Suprapubic skin (tissue), 4 donors: Measurements from ENCODE around the gene AMPD2. TPM values are rescaled to one million over a fixed set of nuclear protein-coding genes. Genes with fewer than 3 reads are reported as not detected.
A peak's percentile ranks its signal among the peaks of the same experiment; 100 is the strongest.

ENCODE experiments used
- DNase-seq, 2 donors: peaks; one replicate each; pipeline ENCODE4 v3.0.0-alpha.2; 2019; ENCODE audit warnings: low spot score in 2 of 2
- H3K27ac ChIP-seq: fragments of 200-600 bp; sonication (generic); one replicate; pipeline ENCODE4 v1.5.1; 2019
- H3K27me3 ChIP-seq: fragments of 200-600 bp; sonication (generic); one replicate; pipeline ENCODE4 v1.5.1; 2019
- H3K36me3 ChIP-seq: fragments of 200-600 bp; sonication (generic); one replicate; pipeline ENCODE4 v1.5.1; 2019
- H3K4me1 ChIP-seq: fragments of 200-600 bp; sonication (generic); one replicate; pipeline ENCODE4 v1.5.1; 2019
- H3K4me3 ChIP-seq: fragments of 200-600 bp; sonication (generic); one replicate; pipeline ENCODE4 v1.5.1; 2019; ENCODE audit warnings: mild to moderate bottlenecking
- H3K9me3 ChIP-seq: fragments of 200-600 bp; sonication (generic); one replicate; pipeline ENCODE4 v1.5.1; 2019
- CTCF ChIP-seq, 2 donors: fragments of 200-600 bp in 1 of 2; fragments of 450-650 bp in 1 of 2; sonication (generic) in 1 of 2; IDR thresholded peaks; one replicate each; pipeline ENCODE4 v1.5.1; 2016 to 2019; ENCODE audit warnings: antibody characterized with exemption in 2 of 2, mild to moderate bottlenecking in 1 of 2, moderate library complexity in 1 of 2
- EP300 ChIP-seq: sonication (generic); formaldehyde crosslinking; IDR thresholded peaks from one replicate; pipeline ENCODE4 v1.6.1; 2017; ENCODE audit warnings: antibody characterized with exemption
- POLR2A ChIP-seq, 2 donors: fragments of 450-650 bp; IDR thresholded peaks; one replicate each; pipeline ENCODE4 v1.6.1; 2017; ENCODE audit warnings: antibody characterized with exemption in 2 of 2, mild to moderate bottlenecking in 2 of 2, moderate library complexity in 2 of 2
- POLR2AphosphoS5 ChIP-seq, 3 donors: sonication (generic); formaldehyde crosslinking; IDR thresholded peaks; one replicate each; pipeline ENCODE4 v1.6.1; 2017; ENCODE audit warnings: antibody characterized with exemption in 3 of 3
- WGBS: methylation state at CpG from one replicate; pipeline ENCODE4 v1.1.5; 2018; 5-methylcytosine and 5-hydroxymethylcytosine counted together
- total RNA-seq, 4 donors: library from RNA; depleted of rRNA; stranded (reverse); fragments of >200 nt; gene quantifications; one replicate each; pipeline ENCODE4 v1.1.0, GENCODE V29; 2016

AMPD2 gene
- total RNA-seq, 4 donors from 2014 or later, result 48.4 to 69.1 (median 58.1) TPM

GRCh38 chr1:109615879-109616278 is 3.8 kb upstream of the AMPD2 start:
- 67% methylated on average over 3 of the region's 3 CpGs for WGBS
- no peak for DNase-seq
- H3K4me3 ChIP-seq, result no peak overlapping the region
- no peaks in the 10 kb centered on the region for H3K27me3 ChIP-seq
- no peak for TF ChIP-seq POLR2A (IDR thresholded peaks at IDR 0.05)
- no peak for TF ChIP-seq CTCF (IDR thresholded peaks at IDR 0.05)
- TF ChIP-seq POLR2AphosphoS5 (IDR thresholded peaks at IDR 0.05), result no peak
- TF ChIP-seq EP300, result no peak
- H3K36me3 ChIP-seq, result no peaks in the 10 kb centered on the region
- H3K4me1 ChIP-seq, result peaks cover 17% of the 10 kb centered on the region
- H3K27ac ChIP-seq, result no peak overlapping the region
- no peaks in the 10 kb centered on the region for H3K9me3 ChIP-seq

GRCh38 chr1:109616391-109616790 is 3.2 kb upstream of the AMPD2 start:
- no peak for DNase-seq
- TF ChIP-seq POLR2AphosphoS5 (IDR thresholded peaks at IDR 0.05) (no peak), EP300 (no peak), CTCF (IDR thresholded peaks at IDR 0.05) (no peak), POLR2A (IDR thresholded peaks at IDR 0.05) (no peak)
- H3K9me3 ChIP-seq, result no peaks in the 10 kb centered on the region
- H3K4me1 ChIP-seq, result peaks cover 22% of the 10 kb centered on the region
- no peaks in the 10 kb centered on the region for H3K27me3 ChIP-seq
- H3K27ac ChIP-seq, result no peak overlapping the region
- no peaks in the 10 kb centered on the region for H3K36me3 ChIP-seq
- no peak overlapping the region for H3K4me3 ChIP-seq
- WGBS, result 73% methylated on average over 3 of the region's 3 CpGs

GRCh38 chr1:109617291-109617801 is 2.3 kb upstream of the AMPD2 start:
- H3K27ac ChIP-seq, result peak overlapping the region; percentile 1
- DNase-seq, result no peak
- 41% methylated on average over 3 of the region's 3 CpGs for WGBS

GRCh38 chr1:109618661-109619575 is 719 bp upstream of the AMPD2 start:
- Histone ChIP-seq H3K27me3 (no peaks in the 10 kb centered on the region), H3K4me1 (peaks cover 47% of the 10 kb centered on the region), H3K9me3 (no peaks in the 10 kb centered on the region), H3K27ac (peak overlapping the region; percentile 84), H3K36me3 (no peaks in the 10 kb centered on the region), H3K4me3 (peak overlapping the region; percentile 76)
- 42% methylated on average over 9 of the region's 9 CpGs for WGBS
- no peak for DNase-seq
- TF ChIP-seq POLR2A (IDR thresholded peaks at IDR 0.05) (no peak), POLR2AphosphoS5 (IDR thresholded peaks at IDR 0.05) (no peak), CTCF (IDR thresholded peaks at IDR 0.05) (no peak), EP300 (no peak)

More at GRCh38 chr1:109617291-109617801, 2.3 kb upstream of the AMPD2 start:
- TF ChIP-seq CTCF (IDR thresholded peaks at IDR 0.05) (no peak), POLR2AphosphoS5 (IDR thresholded peaks at IDR 0.05) (no peak), POLR2A (IDR thresholded peaks at IDR 0.05) (no peak), EP300 (no peak)
- H3K4me1 ChIP-seq, result peaks cover 32% of the 10 kb centered on the region
- H3K9me3 ChIP-seq, result no peaks in the 10 kb centered on the region
- H3K4me3 ChIP-seq, result no peak overlapping the region
- no peaks in the 10 kb centered on the region for H3K36me3 ChIP-seq
- no peaks in the 10 kb centered on the region for H3K27me3 ChIP-seq

GRCh38 chr1:109620401-109620791 is 759 bp downstream of the AMPD2 start:
- TF ChIP-seq POLR2AphosphoS5 (IDR thresholded peaks at IDR 0.05), result no peak
- no peak for TF ChIP-seq POLR2A (IDR thresholded peaks at IDR 0.05)
- TF ChIP-seq CTCF (IDR thresholded peaks at IDR 0.05), result no peak
- TF ChIP-seq EP300, result no peak
- Histone ChIP-seq H3K9me3 (no peaks in the 10 kb centered on the region), H3K4me3 (peak overlapping the region; percentile 76), H3K27ac (peak overlapping the region; percentile 84), H3K27me3 (no peaks in the 10 kb centered on the region), H3K36me3 (no peaks in the 10 kb centered on the region), H3K4me1 (peaks cover 55% of the 10 kb centered on the region)
- peak; percentile 79 to 81 for DNase-seq
- 0% methylated on average over 6 of the region's 9 CpGs for WGBS
